Heart left ventricle (tissue), 13 donors: ENCODE results near the gene SBNO2.

Experiments
- CTCF ChIP-seq, 12 donors: fragments of 200-600 bp; sonication (generic) in 4 of 12; IDR thresholded peaks; one replicate each; pipeline versions ENCODE4 v1.5.0 to v1.8.0; 2018 to 2022; ENCODE audit warnings: antibody characterized with exemption in 12 of 12, mild to moderate bottlenecking in 5 of 12
- POLR2A ChIP-seq, 2 donors: fragments of 450-650 bp; IDR thresholded peaks; one replicate each; pipeline ENCODE4 v1.6.1; 2017; ENCODE audit warnings: antibody characterized with exemption in 2 of 2, mild to moderate bottlenecking in 2 of 2, moderate library complexity in 2 of 2
- donor health status: ischemic (EF 13 %, LVEDD 7.1; RV severe dilation, severe dysfunction).
- donor health status: DM: no; HTN: yes; CAD: no.
- donor health status: DM: no; HTN: no; CAD: no.
- donor health status: ischemic (EF 25% LVEDD 6.9; RV normal size, moderate dysfunction).
- donor health status: ischemic (EF 25% LVEDD 5.7; RV mildly dilated, moderate dysfunction).
- donor health status: ischemic (EF 35%, LVEDD 5.7; RV mildly dilated, moderate dysfunction).
- donor health status: nonischemic (EF 11% LVEDD 7.7; RV severe dilation, severe dysfunction).
- donor health status: DM: yes; HTN: yes; CAD: no.
- donor health status: PGD.
- donor health status: ischemic (EF 29% LVEDD 5.4; RV normal size, mild dysfunction).
- donor health status: nonischemic (EF 23%, LVEDD 6.1; RV moderate dilation, normal function).

- TF ChIP-seq CTCF (IDR thresholded peaks at IDR 0.05), result no peak
- no peak for TF ChIP-seq POLR2A (IDR thresholded peaks at IDR 0.05)
Measured at GRCh38 chr19:1146412-1146699, 27.7 kb downstream of the SBNO2 start.
